Memory B cell (primary cell): ENCODE measurements around the gene ZNG1A.
A peak's percentile ranks its signal among the peaks of the same experiment; 100 is the strongest.
"Not testable (repeated sequence)": the region's sequence is repeated elsewhere in the genome, so short reads cannot be mapped to it uniquely, and the experiment has no call there.

Source experiments
- ATAC-seq: fragments of 150-1000 bp; cut with Tn5 transposase; 2 replicates; pipeline ENCODE4 v1.10.0; 2021; ENCODE audit warnings: low read depth, mild to moderate bottlenecking, moderate library complexity
- DNase-seq, 2 donors: peaks; one replicate each; pipeline ENCODE4 v3.0.0; 2022; ENCODE audit warnings: low spot score in 2 of 2
- H3K27ac Mint-ChIP-seq: one replicate; pipeline ENCODE4 v1.8.0; 2022; ENCODE audit warnings: mild to moderate bottlenecking, moderate library complexity, mixed read lengths
- H3K27me3 Mint-ChIP-seq: one replicate; pipeline ENCODE4 v1.8.0; 2022; ENCODE audit warnings: mixed read lengths
- H3K36me3 Mint-ChIP-seq: one replicate; pipeline ENCODE4 v1.8.0; 2022; ENCODE audit warnings: mild to moderate bottlenecking, mixed read lengths
- H3K4me1 Mint-ChIP-seq: one replicate; pipeline ENCODE4 v1.8.0; 2022; ENCODE audit warnings: mixed read lengths
- H3K4me3 Mint-ChIP-seq: one replicate; pipeline ENCODE4 v1.8.0; 2022; ENCODE audit warnings: mild to moderate bottlenecking, moderate library complexity, mixed read lengths
- H3K9me3 Mint-ChIP-seq: one replicate; pipeline ENCODE4 v1.8.0; 2022; ENCODE audit warnings: mixed read lengths

Gene ZNG1A

DNA sequence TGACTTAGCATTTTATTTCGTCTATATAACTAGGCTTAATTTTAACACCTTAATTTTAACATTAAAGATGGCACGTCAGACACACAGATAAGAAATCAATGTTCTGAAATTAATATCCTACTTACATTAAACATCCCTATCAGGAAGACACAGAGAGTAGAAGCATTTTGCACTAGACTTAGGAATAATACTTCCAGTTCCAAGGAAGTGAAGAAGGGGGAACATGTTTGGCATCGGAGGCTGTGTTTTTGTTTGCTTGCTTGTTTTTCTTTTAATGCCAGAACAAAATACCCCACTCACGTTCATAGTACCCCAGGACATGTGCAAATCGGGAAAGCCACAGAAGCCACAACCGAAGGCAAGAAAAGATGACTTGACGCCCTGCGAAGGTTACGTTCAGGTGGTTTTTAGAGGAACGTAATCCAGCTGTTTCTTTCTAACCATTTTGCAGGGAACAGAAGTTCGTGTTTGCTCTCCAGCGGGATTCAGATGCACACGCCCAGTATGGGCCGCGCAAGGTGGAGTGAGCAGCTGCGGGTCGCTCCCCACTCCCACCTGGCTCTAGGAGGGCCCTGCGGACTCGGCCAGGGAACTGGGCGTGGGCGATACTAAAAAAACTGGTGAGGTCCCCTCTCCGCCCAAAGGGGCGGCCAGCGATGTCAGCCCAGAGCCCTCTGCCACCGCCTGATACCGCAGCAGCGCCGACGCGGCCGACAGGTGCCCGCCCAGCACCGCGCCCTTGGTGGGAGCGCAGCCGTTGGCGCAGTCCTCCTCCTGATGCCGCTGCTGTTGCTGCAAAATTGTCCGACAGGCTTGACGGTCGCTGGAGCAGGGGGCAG lies 62.4 kb downstream of the ZNG1A start:
- H3K36me3 Mint-ChIP-seq, ATAC-seq, H3K9me3 Mint-ChIP-seq: not testable (repeated sequence)
- DNase-seq = peak; percentile 18 to 26
- peak overlapping the region; percentile 5 for H3K4me3 Mint-ChIP-seq
- H3K27ac Mint-ChIP-seq = peak overlapping the region; percentile 50
- H3K27me3 Mint-ChIP-seq = peaks cover 11% of the 10 kb centered on the region
- H3K4me1 Mint-ChIP-seq = peaks cover 10% of the 10 kb centered on the region

DNA sequence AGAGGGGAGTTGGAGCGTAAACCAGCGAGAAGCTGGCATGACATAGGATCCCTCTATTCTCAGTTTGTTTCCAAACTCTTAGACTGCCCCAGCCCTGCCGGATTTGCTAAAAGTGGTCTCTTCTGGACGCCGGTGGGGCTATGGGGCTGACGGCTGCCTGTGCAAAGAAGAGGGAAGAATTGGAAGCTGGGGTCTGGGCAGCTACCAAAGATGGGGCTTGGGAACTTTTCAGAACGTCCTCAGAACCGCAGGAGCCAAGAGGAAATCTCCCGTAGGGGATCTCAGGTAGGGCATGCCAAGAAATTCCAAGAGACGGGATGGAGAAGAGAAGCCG lies 63.8 kb downstream of the ZNG1A start:
- peak overlapping the region; percentile 83 for H3K27ac Mint-ChIP-seq
- H3K9me3 Mint-ChIP-seq, H3K4me3 Mint-ChIP-seq, ATAC-seq, DNase-seq, H3K36me3 Mint-ChIP-seq: not testable (repeated sequence)
- peaks cover 10% of the 10 kb centered on the region for H3K4me1 Mint-ChIP-seq
- peaks cover 11% of the 10 kb centered on the region for H3K27me3 Mint-ChIP-seq

DNA sequence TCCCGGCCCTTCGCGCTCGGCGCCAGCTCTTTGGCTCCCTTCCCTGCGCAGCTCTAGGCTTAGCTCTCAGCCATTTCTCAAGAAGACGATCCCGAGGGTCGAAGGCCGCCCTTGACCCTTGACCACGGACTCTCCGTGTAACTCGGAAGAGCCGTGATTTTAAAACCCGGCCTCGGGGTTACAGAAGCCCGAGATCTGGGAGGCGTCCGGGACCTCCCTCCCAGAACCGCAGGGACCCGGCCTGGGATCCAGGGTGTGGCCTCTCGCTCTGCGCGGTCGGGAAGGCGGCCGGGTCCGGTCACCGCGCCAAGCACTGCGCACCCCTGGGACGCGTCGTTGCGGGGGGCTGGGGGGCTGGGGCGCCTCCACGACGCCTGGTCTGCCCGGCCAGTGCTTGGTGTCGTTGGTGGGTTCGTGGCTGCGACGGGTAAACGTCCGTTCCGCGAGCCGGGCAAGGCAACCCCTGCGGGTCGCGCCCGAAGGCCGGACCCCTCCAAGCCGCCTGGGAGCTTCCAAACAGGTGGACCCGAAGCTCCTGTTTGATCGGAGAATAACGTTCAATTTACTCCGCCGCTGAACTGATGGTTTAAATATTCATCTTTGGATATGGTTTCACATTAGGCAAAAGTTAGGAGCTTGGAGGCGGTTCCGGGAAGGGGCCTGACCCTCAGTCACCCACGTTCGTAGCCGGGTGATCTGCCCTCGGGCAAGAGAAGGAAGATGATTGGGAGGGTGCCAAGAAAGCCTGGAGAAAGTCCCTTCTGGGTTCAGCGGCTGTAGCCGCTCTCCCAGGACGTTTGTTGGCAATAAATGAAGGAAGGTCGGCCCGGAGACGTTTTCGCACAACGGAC lies 64.4 kb downstream of the ZNG1A start:
- not testable (repeated sequence) for ATAC-seq, H3K36me3 Mint-ChIP-seq, H3K9me3 Mint-ChIP-seq
- Mint-ChIP-seq H3K4me3 (peak overlapping the region; percentile 72), H3K27ac (peak overlapping the region; percentile 83), H3K27me3 (peaks cover 11% of the 10 kb centered on the region), H3K4me1 (peaks cover 10% of the 10 kb centered on the region)
- peak; percentile 21 to 43 for DNase-seq

DNA sequence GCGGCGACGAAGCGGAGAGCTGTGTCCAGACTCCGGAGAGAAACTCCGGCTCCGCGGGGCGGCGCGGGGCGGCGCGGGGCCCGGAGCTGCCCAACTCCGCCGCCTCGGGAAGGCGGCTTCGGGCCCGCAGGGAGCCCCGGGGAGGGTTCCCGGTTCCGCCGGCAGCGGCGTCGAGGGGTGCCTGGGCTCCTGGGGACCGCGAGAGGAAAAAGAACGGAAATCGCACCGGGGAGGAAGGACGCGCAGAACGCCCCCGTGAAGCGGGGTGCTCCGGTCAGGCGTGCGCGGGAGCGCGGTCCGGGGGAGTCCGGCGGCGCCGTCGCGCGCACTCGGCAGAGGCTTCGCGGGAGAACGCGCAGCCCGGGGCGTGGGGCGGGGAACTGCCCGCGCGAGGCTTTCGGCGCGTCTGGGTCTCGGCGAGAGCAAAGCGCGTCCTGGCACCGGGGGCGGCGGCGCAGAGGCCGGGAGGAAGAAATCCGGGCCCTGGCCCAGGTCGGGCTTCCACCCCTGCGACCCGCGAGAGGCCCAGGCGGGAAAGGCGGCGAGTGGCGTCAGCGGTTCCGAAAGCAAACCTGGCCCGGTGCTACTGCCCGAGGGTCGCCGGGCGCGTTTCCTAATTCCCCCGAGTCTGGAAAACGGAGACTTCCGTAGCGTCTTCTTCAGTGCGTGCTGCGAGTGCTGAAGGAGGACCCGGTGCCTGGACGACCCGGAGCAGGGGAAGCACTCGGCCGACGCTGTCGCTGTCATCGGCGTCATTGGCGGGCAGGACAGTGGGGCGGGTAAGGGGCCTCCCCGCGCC lies 65.2 kb downstream of the ZNG1A start:
- ATAC-seq (peak; percentile 59), DNase-seq (peak; percentile 44 to 63)
- not testable (repeated sequence) for H3K36me3 Mint-ChIP-seq, H3K9me3 Mint-ChIP-seq, H3K27ac Mint-ChIP-seq
- Mint-ChIP-seq H3K4me3 (peak overlapping the region; percentile 72), H3K4me1 (peaks cover 13% of the 10 kb centered on the region), H3K27me3 (peaks cover 13% of the 10 kb centered on the region)

DNA sequence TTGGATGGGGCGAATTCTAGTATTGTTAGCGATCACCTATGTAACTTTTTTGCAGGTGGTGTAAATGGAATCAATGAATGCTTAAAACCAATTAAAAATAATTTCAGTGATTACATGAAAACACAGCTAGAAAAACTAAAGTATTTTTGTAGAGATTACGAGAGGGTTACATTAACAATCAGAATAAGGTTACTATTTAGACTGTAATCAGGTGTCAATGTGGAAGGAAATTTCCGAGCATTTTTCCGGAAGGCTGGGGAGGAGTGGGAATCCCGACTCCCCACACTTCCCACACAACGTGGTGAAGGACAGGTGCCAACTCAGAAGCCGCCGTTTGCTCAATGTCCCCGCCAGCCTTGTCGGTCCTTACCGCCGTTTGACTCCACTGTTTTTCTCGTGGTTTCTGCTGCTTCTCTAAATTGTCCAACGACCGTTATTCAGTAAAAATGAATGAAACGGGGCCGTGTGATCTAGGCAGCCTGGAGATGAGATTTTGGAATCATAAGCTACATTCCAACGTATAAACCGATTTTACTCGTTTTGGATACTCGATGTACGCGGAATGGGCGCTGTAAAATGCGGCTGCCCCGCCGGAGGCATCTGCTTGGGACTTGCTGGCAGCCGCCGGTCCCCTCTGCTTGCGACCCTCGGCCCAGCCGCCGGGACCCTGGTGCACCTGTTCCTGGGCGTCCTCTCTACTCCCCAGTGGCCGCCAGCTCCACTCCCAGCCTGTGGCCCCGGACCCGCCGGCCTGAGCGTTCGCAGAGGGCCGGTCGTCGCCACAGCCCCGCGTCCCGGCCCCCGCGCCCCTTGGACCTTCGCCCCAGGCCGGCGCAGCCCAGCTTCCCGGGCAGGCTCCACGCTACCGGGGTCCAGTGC lies 66.0 kb downstream of the ZNG1A start:
- H3K27ac Mint-ChIP-seq, H3K4me3 Mint-ChIP-seq, ATAC-seq, H3K9me3 Mint-ChIP-seq, H3K36me3 Mint-ChIP-seq: not testable (repeated sequence)
- peak; percentile 16 to 24 for DNase-seq
- H3K4me1 Mint-ChIP-seq = peaks cover 12% of the 10 kb centered on the region
- H3K27me3 Mint-ChIP-seq = peaks cover 11% of the 10 kb centered on the region

DNA sequence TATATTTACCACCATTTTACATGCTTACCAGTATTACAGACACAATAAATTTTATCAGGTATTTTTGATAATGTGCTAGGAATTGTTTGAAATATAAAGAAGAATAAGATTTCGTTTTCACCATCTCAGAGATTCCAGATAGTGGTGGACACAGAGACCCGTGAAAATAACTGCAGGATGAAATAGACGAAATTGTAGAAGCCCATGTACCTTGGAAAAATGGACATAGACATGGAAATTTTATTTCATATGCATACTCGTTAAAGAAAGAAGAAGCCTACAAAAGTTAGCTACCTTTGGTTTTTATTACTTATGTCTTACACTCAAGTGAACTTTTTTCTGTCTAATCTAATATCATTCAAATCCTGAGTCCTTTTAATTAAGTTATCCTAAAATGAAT lies 68.2 kb downstream of the ZNG1A start:
- H3K4me3 Mint-ChIP-seq, H3K9me3 Mint-ChIP-seq, H3K27ac Mint-ChIP-seq, ATAC-seq, H3K36me3 Mint-ChIP-seq, H3K4me1 Mint-ChIP-seq, DNase-seq: not testable (repeated sequence)
- peaks cover 17% of the 10 kb centered on the region for H3K27me3 Mint-ChIP-seq

DNA sequence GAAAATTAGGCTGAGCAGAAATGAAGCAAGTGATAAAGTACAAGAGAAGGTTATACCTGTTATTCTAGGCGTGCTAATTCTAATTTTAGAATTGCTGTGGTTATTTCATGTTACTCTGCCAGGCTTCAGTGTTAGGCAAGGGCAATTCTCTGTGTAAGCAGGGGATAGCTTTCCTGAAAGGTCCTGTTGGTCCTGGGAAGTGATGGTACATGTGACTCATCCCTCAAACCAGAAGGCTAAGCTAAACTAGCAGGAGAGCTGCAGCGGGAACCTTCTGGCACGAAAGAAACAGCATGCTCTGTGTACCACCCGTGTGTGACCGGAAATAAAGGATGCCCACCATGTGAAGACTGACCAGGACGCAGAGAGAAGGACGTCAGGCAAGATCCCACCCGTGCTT lies 69.3 kb downstream of the ZNG1A start:
- ATAC-seq, H3K27ac Mint-ChIP-seq, H3K4me3 Mint-ChIP-seq, H3K9me3 Mint-ChIP-seq, DNase-seq, H3K36me3 Mint-ChIP-seq, H3K4me1 Mint-ChIP-seq: not testable (repeated sequence)
- H3K27me3 Mint-ChIP-seq = peaks cover 12% of the 10 kb centered on the region

DNA sequence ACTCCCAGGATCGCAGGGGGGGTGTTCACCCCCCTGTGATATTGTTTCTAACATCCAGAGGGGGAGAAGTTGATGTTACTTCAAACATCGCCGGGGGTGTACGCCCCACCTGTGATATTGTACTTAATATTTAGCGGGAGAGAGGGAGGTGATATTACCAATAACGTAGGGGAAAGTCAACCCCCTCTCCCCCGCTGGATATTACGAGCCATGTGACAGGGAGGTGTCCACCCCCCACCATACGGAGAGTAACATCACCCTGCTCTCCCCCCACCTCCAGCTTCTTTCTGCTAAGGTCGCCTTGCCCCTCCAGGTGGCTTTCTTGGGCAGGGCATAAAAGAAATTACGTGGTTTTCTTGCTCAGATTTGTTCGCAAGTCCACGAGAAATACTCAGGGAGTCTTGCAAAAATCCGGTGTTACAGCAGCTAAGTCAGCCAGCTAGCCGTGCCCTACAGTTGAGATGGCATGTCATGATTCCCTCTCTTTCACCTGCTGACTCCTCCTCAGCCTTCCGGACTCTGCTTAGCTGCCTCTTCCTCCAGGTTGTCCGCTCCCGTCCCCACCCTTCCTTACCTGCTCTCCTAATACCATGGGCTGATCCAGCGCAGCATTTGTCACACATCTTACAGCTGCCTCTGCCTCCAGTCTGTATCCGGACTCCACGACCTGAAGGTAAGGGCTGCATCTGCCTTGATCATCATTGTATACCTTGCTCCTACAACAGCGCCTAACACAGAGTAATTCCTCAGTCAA lies 69.9 kb downstream of the ZNG1A start:
- peaks cover 12% of the 10 kb centered on the region for H3K27me3 Mint-ChIP-seq
- not testable (repeated sequence) for ATAC-seq, H3K4me1 Mint-ChIP-seq, H3K9me3 Mint-ChIP-seq, H3K36me3 Mint-ChIP-seq, DNase-seq, H3K4me3 Mint-ChIP-seq, H3K27ac Mint-ChIP-seq

DNA sequence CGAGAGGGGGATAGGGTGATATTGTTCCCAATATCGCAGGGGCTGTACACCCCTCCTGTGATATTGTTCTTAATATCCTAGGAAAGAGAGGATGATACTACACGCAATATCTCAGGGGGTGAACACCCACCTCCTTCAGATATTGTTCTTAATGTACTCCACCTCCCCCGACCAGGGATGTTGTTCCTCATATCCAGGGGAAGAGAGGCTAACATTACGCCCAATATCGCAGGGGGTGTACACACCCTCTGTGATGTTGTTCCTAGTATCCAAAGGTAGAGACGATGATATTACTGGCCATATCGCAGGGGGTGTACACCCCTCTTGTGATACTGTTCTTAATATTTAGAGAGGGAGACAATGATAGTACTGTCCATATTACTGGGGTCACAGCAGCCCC lies 72.9 kb downstream of the ZNG1A start:
- peaks cover 13% of the 10 kb centered on the region for H3K27me3 Mint-ChIP-seq
- H3K27ac Mint-ChIP-seq, H3K4me3 Mint-ChIP-seq, ATAC-seq, H3K9me3 Mint-ChIP-seq, H3K4me1 Mint-ChIP-seq, H3K36me3 Mint-ChIP-seq, DNase-seq: not testable (repeated sequence)

DNA sequence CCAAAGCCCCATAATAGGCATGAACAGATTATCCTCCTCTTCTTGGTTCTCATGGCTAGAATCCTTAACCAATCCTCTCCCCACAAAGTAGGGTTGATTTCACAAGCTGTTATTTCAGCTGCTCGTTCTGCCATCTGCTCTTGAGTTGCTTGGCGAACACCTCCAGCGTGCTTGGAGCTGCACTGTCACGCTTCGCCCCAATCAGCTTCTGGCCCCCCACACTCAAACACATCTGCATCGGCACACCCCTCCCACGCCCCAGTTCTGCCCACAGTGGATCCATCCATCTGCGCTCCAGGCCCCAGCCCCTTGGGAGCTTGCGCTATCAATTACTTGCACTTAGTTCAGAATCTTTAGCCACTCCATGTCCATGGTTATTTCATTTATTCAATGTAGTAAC lies 78.4 kb downstream of the ZNG1A start:
- not testable (repeated sequence) for H3K9me3 Mint-ChIP-seq, H3K4me1 Mint-ChIP-seq, H3K27ac Mint-ChIP-seq, ATAC-seq, H3K36me3 Mint-ChIP-seq, H3K4me3 Mint-ChIP-seq, H3K27me3 Mint-ChIP-seq, DNase-seq

DNA sequence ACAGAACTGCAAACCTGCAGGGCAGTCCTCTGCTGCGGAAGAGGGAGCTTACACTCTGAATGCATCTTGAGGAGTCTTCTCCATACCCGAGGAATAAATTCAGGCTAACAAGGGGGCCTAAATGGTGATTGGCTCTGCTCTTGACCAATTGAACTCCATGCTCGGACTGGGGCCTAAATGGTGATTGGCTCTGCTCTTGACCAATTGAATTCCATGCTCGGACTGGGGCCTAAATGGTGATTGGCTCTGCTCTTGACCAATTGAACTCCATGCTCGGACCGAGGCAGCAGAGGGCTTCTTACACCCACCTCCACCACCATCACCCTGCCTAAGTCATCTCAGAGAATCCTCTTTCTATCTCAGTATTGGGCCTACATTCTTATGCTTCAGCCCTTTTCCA lies 79.0 kb downstream of the ZNG1A start:
- H3K4me1 Mint-ChIP-seq, H3K4me3 Mint-ChIP-seq, H3K9me3 Mint-ChIP-seq, ATAC-seq, DNase-seq, H3K27me3 Mint-ChIP-seq, H3K36me3 Mint-ChIP-seq, H3K27ac Mint-ChIP-seq: not testable (repeated sequence)

DNA sequence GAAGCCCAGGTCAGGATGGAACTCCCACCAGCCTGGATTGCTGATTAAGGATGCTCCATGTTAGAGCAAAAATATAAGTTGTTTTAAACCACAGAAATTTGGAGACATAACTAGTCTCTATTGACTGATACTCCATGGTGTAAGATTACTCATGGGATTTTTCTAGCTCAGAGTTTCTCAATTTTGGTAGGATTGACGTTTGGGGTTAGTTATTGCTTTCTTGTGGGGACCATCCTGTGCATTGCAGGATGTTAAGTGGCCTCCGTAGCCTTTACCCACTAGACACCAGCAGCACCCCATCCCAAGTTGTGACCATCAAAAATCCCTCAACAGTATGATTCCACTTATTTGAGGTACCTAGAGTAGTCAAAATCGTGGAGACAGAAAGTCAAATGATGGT lies 80.1 kb downstream of the ZNG1A start:
- not testable (repeated sequence) for H3K36me3 Mint-ChIP-seq, H3K9me3 Mint-ChIP-seq, ATAC-seq, H3K27me3 Mint-ChIP-seq, H3K4me1 Mint-ChIP-seq, H3K27ac Mint-ChIP-seq, DNase-seq, H3K4me3 Mint-ChIP-seq

DNA sequence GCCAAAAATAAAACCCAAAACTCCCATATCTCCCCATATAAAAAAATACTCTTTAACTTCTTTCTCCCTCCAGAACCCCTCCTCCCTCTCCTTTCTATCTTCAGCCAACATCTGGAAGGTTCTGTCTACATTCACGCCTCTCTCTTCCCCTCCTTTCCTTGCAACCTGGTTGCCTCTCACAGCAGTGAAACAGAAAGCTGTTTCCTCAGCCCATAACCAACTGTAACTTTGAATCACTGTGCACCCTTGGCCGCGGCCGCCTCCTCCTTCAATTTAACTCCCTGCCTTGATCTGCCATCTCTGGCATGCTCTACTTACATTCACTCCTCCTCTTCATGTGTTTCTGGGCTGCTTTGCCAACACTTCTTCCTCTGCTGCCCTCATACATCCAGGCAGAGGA lies 83.9 kb downstream of the ZNG1A start:
- not testable (repeated sequence) for ATAC-seq, DNase-seq, H3K4me1 Mint-ChIP-seq, H3K36me3 Mint-ChIP-seq, H3K27ac Mint-ChIP-seq, H3K27me3 Mint-ChIP-seq, H3K4me3 Mint-ChIP-seq, H3K9me3 Mint-ChIP-seq
